Thyroid gland (tissue), 4 donors: ENCODE results near the gene SOX30. TPM values are rescaled to one million over a fixed set of nuclear protein-coding genes. Genes with fewer than 3 reads are reported as not detected.
"Not testable (repeated sequence)": the region's sequence is repeated elsewhere in the genome, so short reads cannot be mapped to it uniquely, and the experiment has no call there.

Experiments used
- DNase-seq, 2 donors: peaks; one replicate each; pipeline ENCODE4 v3.0.0-alpha.2; 2019
- H3K27ac ChIP-seq, 3 donors: fragments of 200-600 bp; sonication (generic); 1 replicate in 2 of 3; 2 replicates in 1 of 3; pipeline ENCODE4 v1.5.1; 2016 to 2019; ENCODE audit warnings: mild to moderate bottlenecking in 1 of 3, moderate library complexity in 1 of 3
- H3K27me3 ChIP-seq: fragments of 200-600 bp; sonication (generic); one replicate; pipeline ENCODE4 v1.5.1; 2019
- H3K36me3 ChIP-seq, 2 donors: fragments of 200-600 bp; sonication (generic); one replicate each; pipeline ENCODE4 v1.5.1; 2016 to 2019
- H3K4me1 ChIP-seq, 2 donors: fragments of 200-600 bp; sonication (generic); one replicate each; pipeline ENCODE4 v1.5.1; 2017 to 2019
- H3K4me3 ChIP-seq, 3 donors: fragments of 200-600 bp; sonication (generic); replicated peaks in 1 of 3; 1 replicate in 2 of 3; 2 replicates in 1 of 3; pipeline ENCODE4 v1.5.1; 2016; ENCODE audit warnings: mild to moderate bottlenecking in 1 of 3
- H3K9me3 ChIP-seq: fragments of 200-600 bp; sonication (generic); one replicate; pipeline ENCODE4 v1.5.1; 2017
- CTCF ChIP-seq, 6 experiments: fragments of 200-600 bp in 3 of 6; fragments of 450-650 bp in 3 of 6; sonication (generic) in 3 of 6; IDR thresholded peaks; one replicate each; pipeline ENCODE4 v1.5.1; 2016 to 2019; ENCODE audit warnings: antibody characterized with exemption in 6 of 6, mild to moderate bottlenecking in 2 of 6, inconsistent platforms in 1 of 6, moderate library complexity in 1 of 6
- POLR2A ChIP-seq, 2 donors: fragments of 450-650 bp; IDR thresholded peaks; one replicate each; pipeline ENCODE4 v1.6.1; 2017; ENCODE audit warnings: antibody characterized with exemption in 2 of 2, mild to moderate bottlenecking in 2 of 2, moderate library complexity in 1 of 2
- WGBS, 2 donors: methylation state at CpG; one replicate each; pipeline ENCODE4 v1.1.5; 2017; 5-methylcytosine and 5-hydroxymethylcytosine counted together
- intact Hi-C: fragments of 100-400 bp; cut with DNase I; formaldehyde crosslinking; loops from one replicate; pipeline ENCODE4 v1.15.1; 2023
- total RNA-seq, 4 donors: library from RNA; depleted of rRNA; stranded (reverse); fragments of >200 nt; gene quantifications; one replicate each; pipeline ENCODE4 v1.2.3, GENCODE V29; 2016

SOX30 gene
- total RNA-seq, 4 donors from 2014 or later = 0.11 to 0.27 TPM; not detected in 2

- H3K4me3 ChIP-seq = no peak overlapping the region
- 81 to 96% methylated on average over 1 of the region's 1 CpG for WGBS, 2 donors
- no peaks in the 10 kb centered on the region for H3K9me3 ChIP-seq
- intact Hi-C loops = no loop called here
- H3K27ac ChIP-seq = no peak overlapping the region
- no peaks in the 10 kb centered on the region for H3K27me3 ChIP-seq
- H3K4me1 ChIP-seq = no peaks in the 10 kb centered on the region
- no peak for DNase-seq
- TF ChIP-seq CTCF (IDR thresholded peaks at IDR 0.05) = no peak
- no peak for TF ChIP-seq POLR2A (IDR thresholded peaks at IDR 0.05)
- no peaks in the 10 kb centered on the region for H3K36me3 ChIP-seq
Measured at GRCh38 chr5:157687198-157687554, 34.9 kb upstream of the SOX30 start.

- intact Hi-C loops = not testable (repeated sequence)
Measured at GRCh38 chr5:157686276-157687197, 34.3 kb upstream of the SOX30 start.

GRCh38 chr5:157682257-157682656 is 30.0 kb upstream of the SOX30 start:
- Histone ChIP-seq H3K4me1 (no peaks in the 10 kb centered on the region), H3K9me3 (no peaks in the 10 kb centered on the region), H3K27ac (no peak overlapping the region), H3K4me3 (no peak overlapping the region), H3K36me3 (no peaks in the 10 kb centered on the region), H3K27me3 (no peaks in the 10 kb centered on the region)
- TF ChIP-seq CTCF (IDR thresholded peaks at IDR 0.05) = no peak
- no peak for TF ChIP-seq POLR2A (IDR thresholded peaks at IDR 0.05)
- intact Hi-C loops = no loop called here
- WGBS, 2 donors = 62 to 75% methylated on average over 3 of the region's 3 CpGs
- no peak for DNase-seq

More at GRCh38 chr5:157686276-157687197, 34.3 kb upstream of the SOX30 start:
- not testable (repeated sequence) for H3K4me1 ChIP-seq, H3K36me3 ChIP-seq, H3K27me3 ChIP-seq, DNase-seq, H3K9me3 ChIP-seq, H3K4me3 ChIP-seq, H3K27ac ChIP-seq
- 79 to 90% methylated on average over 12 to 14 of the region's 14 CpGs for WGBS, 2 donors

GRCh38 chr5:157681048-157681447 is 28.8 kb upstream of the SOX30 start:
- WGBS, 2 donors = 75% methylated on average over 3 to 4 of the region's 4 CpGs
- intact Hi-C loops = no loop called here

GRCh38 chr5:157680239-157680638 is 28.0 kb upstream of the SOX30 start:
- 94 to 100% methylated on average over 2 of the region's 2 CpGs for WGBS, 2 donors
- H3K27ac ChIP-seq = no peak overlapping the region
- DNase-seq = no peak
- no peaks in the 10 kb centered on the region for H3K27me3 ChIP-seq
- no peaks in the 10 kb centered on the region for H3K9me3 ChIP-seq
- no peak for TF ChIP-seq POLR2A (IDR thresholded peaks at IDR 0.05)
- intact Hi-C loops = no loop called here
- H3K4me3 ChIP-seq = no peak overlapping the region
- no peaks in the 10 kb centered on the region for H3K4me1 ChIP-seq
- no peaks in the 10 kb centered on the region for H3K36me3 ChIP-seq

More at GRCh38 chr5:157681048-157681447, 28.8 kb upstream of the SOX30 start:
- no peaks in the 10 kb centered on the region for H3K9me3 ChIP-seq
- no peaks in the 10 kb centered on the region for H3K4me1 ChIP-seq
- TF ChIP-seq POLR2A (IDR thresholded peaks at IDR 0.05) (no peak), CTCF (IDR thresholded peaks at IDR 0.05) (no peak)
- no peaks in the 10 kb centered on the region for H3K27me3 ChIP-seq
- no peak for DNase-seq
- no peaks in the 10 kb centered on the region for H3K36me3 ChIP-seq
- H3K27ac ChIP-seq = no peak overlapping the region
- no peak overlapping the region for H3K4me3 ChIP-seq

- H3K4me1 ChIP-seq = no peaks in the 10 kb centered on the region
- H3K27ac ChIP-seq = no peak overlapping the region
- 95% methylated on average over 9 of the region's 9 CpGs for WGBS, 2 donors
- no peak for DNase-seq
- intact Hi-C loops = no loop called here
- H3K36me3 ChIP-seq = no peaks in the 10 kb centered on the region
- TF ChIP-seq CTCF (IDR thresholded peaks at IDR 0.05) = no peak
- H3K27me3 ChIP-seq = no peaks in the 10 kb centered on the region
- H3K9me3 ChIP-seq = no peaks in the 10 kb centered on the region
- no peak overlapping the region for H3K4me3 ChIP-seq
Measured at GRCh38 chr5:157679801-157680200, 27.6 kb upstream of the SOX30 start.
